Smooth muscle cell (in vitro differentiated cells): Measurements from ENCODE around the gene ALDH5A1. TPM values are rescaled to one million over a fixed set of nuclear protein-coding genes. Genes with fewer than 3 reads are reported as not detected.

Experiments
- DNase-seq: peaks from one replicate; lab custom pipeline; 2025; ENCODE audit not compliant: unreplicated experiment; lab: John Stamatoyannopoulos, UW
- H2AFZ ChIP-seq: fragments of 200-600 bp; sonication (generic); 2 replicates; pipeline ENCODE4 v1.6.0; 2016; ENCODE audit warnings: antibody characterized with exemption, low read depth, mild to moderate bottlenecking
- H3F3A ChIP-seq: fragments of 200-600 bp; sonication (generic); 2 replicates; pipeline ENCODE4 v1.6.0; 2017; ENCODE audit warnings: antibody characterized with exemption, low read depth
- H3K27ac ChIP-seq: fragments of 200-600 bp; sonication (generic); 2 replicates; pipeline ENCODE4 v1.5.1; 2016; ENCODE audit warnings: low read depth, mild to moderate bottlenecking
- H3K27me3 ChIP-seq: fragments of 200-600 bp; sonication (generic); 2 replicates; pipeline ENCODE4 v1.6.1; 2016; ENCODE audit warnings: low read depth, mild to moderate bottlenecking
- H3K36me3 ChIP-seq: fragments of 200-600 bp; sonication (generic); 2 replicates; pipeline ENCODE4 v1.5.1; 2016; ENCODE audit warnings: low read depth
- H3K4me1 ChIP-seq: fragments of 200-600 bp; sonication (generic); 2 replicates; pipeline ENCODE4 v1.5.1; 2016; ENCODE audit warnings: low read depth
- H3K4me2 ChIP-seq: fragments of 200-600 bp; sonication (generic); 2 replicates; pipeline ENCODE4 v1.6.0; 2016; ENCODE audit warnings: mild to moderate bottlenecking
- H3K4me3 ChIP-seq: fragments of 200-600 bp; sonication (generic); 2 replicates; pipeline ENCODE4 v1.5.1; 2016; ENCODE audit warnings: mild to moderate bottlenecking
- H3K79me2 ChIP-seq: fragments of 200-600 bp; sonication (generic); 2 replicates; pipeline ENCODE4 v1.6.0; 2016; ENCODE audit warnings: low read depth, mild to moderate bottlenecking
- H3K9ac ChIP-seq: fragments of 200-600 bp; sonication (generic); 2 replicates; pipeline ENCODE4 v1.6.0; 2016; ENCODE audit warnings: low read depth
- H3K9me3 ChIP-seq: fragments of 200-600 bp; sonication (generic); replicated peaks from 2 replicates; pipeline ENCODE4 v1.5.1; 2016; ENCODE audit warnings: low read depth
- H4K20me1 ChIP-seq: fragments of 200-600 bp; sonication (generic); 2 replicates; pipeline ENCODE4 v1.6.0; 2016; ENCODE audit warnings: low read depth
- WGBS: methylation state at CpG from one replicate; pipeline ENCODE4 v1.1.7; 2016; ENCODE audit warnings: low lambda C conversion rate; 5-methylcytosine and 5-hydroxymethylcytosine counted together
- polyA plus RNA-seq: library from polyadenylated mRNA; unstranded; fragments of >200 nt; fragmentation: Nextera tagmentation; extraction: Ambion mirVana; gene quantifications from 2 replicates; pipeline ENCODE4 v1.2.1, GENCODE V29; 2016
- total RNA-seq: library from RNA; depleted of rRNA; stranded (reverse); fragments of >200 nt; gene quantifications from 2 replicates; pipeline ENCODE4 v1.2.3, GENCODE V29; 2014
- TF ChIP-seq, protein P1 (sequence below): fragments of 200-600 bp; sonication (generic); IDR thresholded peaks from 2 replicates; pipeline ENCODE4 v1.5.1; 2017; ENCODE audit warnings: borderline replicate concordance, mild to moderate bottlenecking, antibody characterized with exemption; ENCODE audit not compliant: insufficient read depth, poor library complexity, severe bottlenecking

Gene ALDH5A1
- total RNA-seq (3.0 and 5.2 TPM in 2 replicates), polyA plus RNA-seq (1.7 and 2.0 TPM in 2 replicates)

DNA sequence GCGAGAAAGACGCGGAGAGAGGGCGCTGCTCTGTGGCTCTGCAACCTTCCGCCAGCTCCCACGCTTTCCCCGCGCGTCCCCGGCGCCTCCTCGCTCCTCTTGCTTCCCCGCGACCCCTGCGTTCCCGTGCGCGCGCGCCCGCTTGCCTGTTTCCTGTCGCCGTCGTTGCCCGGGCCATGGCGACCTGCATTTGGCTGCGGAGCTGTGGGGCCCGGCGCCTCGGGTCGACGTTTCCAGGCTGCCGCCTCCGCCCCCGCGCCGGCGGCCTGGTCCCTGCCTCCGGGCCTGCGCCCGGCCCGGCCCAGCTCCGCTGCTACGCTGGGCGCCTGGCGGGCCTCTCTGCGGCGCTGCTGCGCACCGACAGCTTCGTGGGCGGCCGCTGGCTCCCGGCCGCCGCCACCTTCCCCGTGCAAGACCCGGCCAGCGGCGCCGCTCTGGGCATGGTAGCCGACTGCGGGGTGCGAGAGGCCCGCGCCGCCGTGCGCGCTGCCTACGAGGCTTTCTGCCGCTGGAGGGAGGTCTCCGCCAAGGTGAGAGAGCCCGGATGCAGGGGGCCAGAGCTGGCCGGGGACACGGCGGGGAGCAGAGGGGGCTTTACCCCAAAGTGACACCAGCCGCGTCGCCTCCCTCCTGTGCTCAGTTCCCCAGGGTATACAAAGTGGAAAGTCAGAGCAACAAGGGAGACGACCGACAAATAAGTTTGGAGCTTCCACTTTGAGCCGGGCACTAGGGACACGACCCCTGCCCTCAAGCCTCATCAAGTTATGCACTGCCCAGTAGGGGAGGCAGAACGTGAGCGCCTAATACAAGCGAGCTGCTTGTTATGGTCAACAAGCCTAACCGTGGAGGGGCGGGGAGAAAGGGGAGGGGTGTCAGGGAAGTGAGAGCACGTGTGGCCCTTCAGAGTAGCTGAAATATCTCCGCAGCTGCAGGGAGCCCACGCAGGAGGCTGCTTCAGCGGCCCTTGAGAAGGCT is at the start of gene ALDH5A1:
Gene ALDH5A1, plus strand, starts transcription at position 149 of the 975 bp plus-strand sequence. Its CDS starts 28 bp downstream, at position 177.
- H3K9me3 ChIP-seq, result no peaks in the 10 kb centered on the region
- TF ChIP-seq, protein P1, sequence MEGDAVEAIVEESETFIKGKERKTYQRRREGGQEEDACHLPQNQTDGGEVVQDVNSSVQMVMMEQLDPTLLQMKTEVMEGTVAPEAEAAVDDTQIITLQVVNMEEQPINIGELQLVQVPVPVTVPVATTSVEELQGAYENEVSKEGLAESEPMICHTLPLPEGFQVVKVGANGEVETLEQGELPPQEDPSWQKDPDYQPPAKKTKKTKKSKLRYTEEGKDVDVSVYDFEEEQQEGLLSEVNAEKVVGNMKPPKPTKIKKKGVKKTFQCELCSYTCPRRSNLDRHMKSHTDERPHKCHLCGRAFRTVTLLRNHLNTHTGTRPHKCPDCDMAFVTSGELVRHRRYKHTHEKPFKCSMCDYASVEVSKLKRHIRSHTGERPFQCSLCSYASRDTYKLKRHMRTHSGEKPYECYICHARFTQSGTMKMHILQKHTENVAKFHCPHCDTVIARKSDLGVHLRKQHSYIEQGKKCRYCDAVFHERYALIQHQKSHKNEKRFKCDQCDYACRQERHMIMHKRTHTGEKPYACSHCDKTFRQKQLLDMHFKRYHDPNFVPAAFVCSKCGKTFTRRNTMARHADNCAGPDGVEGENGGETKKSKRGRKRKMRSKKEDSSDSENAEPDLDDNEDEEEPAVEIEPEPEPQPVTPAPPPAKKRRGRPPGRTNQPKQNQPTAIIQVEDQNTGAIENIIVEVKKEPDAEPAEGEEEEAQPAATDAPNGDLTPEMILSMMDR, result no peak
- no peaks in the 10 kb centered on the region for H3K79me2 ChIP-seq
- no peaks in the 10 kb centered on the region for H3K4me1 ChIP-seq
- H3K27me3 ChIP-seq, result no peaks in the 10 kb centered on the region
- H3K27ac ChIP-seq, result no peak within 1 kb of the TSS
- 1% methylated on average over 68 of the region's 93 CpGs for WGBS
- peak within 1 kb of the TSS; percentile 98 for H3K4me2 ChIP-seq
- DNase-seq, result peak; percentile 37
- no peak within 1 kb of the TSS for H3K9ac ChIP-seq
- H2AFZ ChIP-seq, result peak within 1 kb of the TSS; percentile 97
- H4K20me1 ChIP-seq, result no peaks in the 10 kb centered on the region
- H3K4me3 ChIP-seq, result peak within 1 kb of the TSS; percentile 83
- no peaks in the 10 kb centered on the region for H3F3A ChIP-seq
- no peaks in the 10 kb centered on the region for H3K36me3 ChIP-seq

DNA sequence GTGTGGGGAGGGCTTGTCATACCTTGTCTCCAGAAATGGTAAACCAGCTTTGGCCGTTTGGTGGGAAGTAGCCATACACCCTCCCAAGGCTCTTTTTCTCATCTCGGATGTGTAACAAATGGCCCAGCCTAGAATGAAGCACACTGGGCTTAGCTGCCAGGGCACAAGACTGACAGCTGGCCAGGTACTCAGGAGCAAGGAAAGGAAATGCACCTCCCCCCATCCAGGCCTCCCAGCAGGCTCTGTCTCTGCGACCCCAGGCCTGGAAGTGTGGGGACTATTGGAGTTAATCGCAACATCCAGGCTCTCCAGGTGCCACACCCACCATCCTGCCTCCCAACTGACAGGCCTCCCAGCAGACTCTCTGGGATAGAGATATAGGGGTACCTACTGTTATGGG is 49.1 kb upstream of the ALDH5A1 start:
- no peak overlapping the region for H2AFZ ChIP-seq
- H3K4me3 ChIP-seq, result no peak overlapping the region
- DNase-seq, result no peak
- no peaks in the 10 kb centered on the region for H3F3A ChIP-seq
- H3K9me3 ChIP-seq, result no peaks in the 10 kb centered on the region
- 62% methylated on average over 4 of the region's 4 CpGs for WGBS
- H3K79me2 ChIP-seq, result no peaks in the 10 kb centered on the region
- H4K20me1 ChIP-seq, result no peaks in the 10 kb centered on the region
- TF ChIP-seq, protein P1, result no peak
- H3K4me1 ChIP-seq, result no peaks in the 10 kb centered on the region
- no peaks in the 10 kb centered on the region for H3K36me3 ChIP-seq
- H3K9ac ChIP-seq, result no peak overlapping the region
- no peaks in the 10 kb centered on the region for H3K27me3 ChIP-seq
- H3K4me2 ChIP-seq, result no peak overlapping the region
- H3K27ac ChIP-seq, result no peak overlapping the region

DNA sequence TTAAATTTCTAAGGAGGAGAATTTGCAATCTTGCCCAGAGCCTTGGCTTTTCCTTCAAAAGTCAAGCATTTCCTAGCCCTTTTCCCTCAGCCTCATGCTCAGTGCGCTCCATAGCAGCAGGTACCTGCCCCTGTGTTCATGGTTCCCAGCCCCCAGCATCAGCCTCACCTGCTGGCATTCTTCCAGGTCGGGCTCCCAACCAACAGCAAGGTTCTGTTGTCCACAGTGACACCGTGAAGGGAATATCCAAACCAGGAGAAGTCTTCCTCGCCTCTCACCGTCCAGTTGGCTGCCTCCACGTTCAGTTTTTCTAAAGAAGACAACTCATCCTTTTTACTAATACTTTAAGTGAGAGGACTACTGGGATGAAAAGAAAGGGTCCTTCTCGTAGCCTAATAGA is 48.1 kb upstream of the ALDH5A1 start:
- Histone ChIP-seq H3K27ac (no peak overlapping the region), H3K9me3 (no peaks in the 10 kb centered on the region), H3K36me3 (no peaks in the 10 kb centered on the region), H3K4me1 (no peaks in the 10 kb centered on the region), H2AFZ (no peak overlapping the region), H3K4me2 (no peak overlapping the region), H4K20me1 (no peaks in the 10 kb centered on the region), H3K9ac (no peak overlapping the region), H3F3A (no peaks in the 10 kb centered on the region), H3K4me3 (no peak overlapping the region), H3K27me3 (no peaks in the 10 kb centered on the region), H3K79me2 (no peaks in the 10 kb centered on the region)
- TF ChIP-seq, protein P1, result no peak
- 92% methylated on average over 7 of the region's 7 CpGs for WGBS
- no peak for DNase-seq
